DOHH2 (cell line): ENCODE data around the gene CAPN2.

Experiments used
- CTCF ChIP-seq: fragments of 200-600 bp; sonication (generic); IDR thresholded peaks from one replicate; pipeline ENCODE4 v1.5.1; 2014; ENCODE audit warnings: antibody characterized with exemption, mild to moderate bottlenecking, low read depth, low read length; ENCODE audit not compliant: poor library complexity, severe bottlenecking
- EZH2phosphoT487 ChIP-seq: fragments of 200-600 bp; sonication (generic); IDR thresholded peaks from 2 replicates; pipeline ENCODE4 v1.6.1; 2017; ENCODE audit warnings: borderline replicate concordance, mild to moderate bottlenecking, antibody characterized with exemption, low read length, moderate library complexity, mixed read lengths

GRCh38 chr1:223680188-223680587 lies 32.2 kb upstream of the CAPN2 start:
- TF ChIP-seq CTCF, result no peak
- TF ChIP-seq EZH2phosphoT487, result no peak
